CD8-positive, alpha-beta memory T cell (primary cell): Measurements from ENCODE around the gene MDN1. TPM values are rescaled to one million over a fixed set of nuclear protein-coding genes. Genes with fewer than 3 reads are reported as not detected.

Experiments
- CTCF ChIA-PET: fragments of 350-600 bp; sonication (Branson Sonifier 250); formaldehyde crosslinking; loops from one replicate; lab custom pipeline; 2021; ENCODE audit warnings: antibody characterized with exemption; lab: Charles Lee
- POLR2A ChIA-PET: fragments of 350-600 bp; sonication (Branson Sonifier 250); formaldehyde crosslinking; loops from one replicate; lab custom pipeline; 2021; ENCODE audit warnings: antibody characterized with exemption; lab: Charles Lee
- DNase-seq, 5 donors: peaks; one replicate each; pipeline versions ENCODE4 v3.0.0 to v3.0.0-alpha.2; 2020 to 2022; ENCODE audit warnings: mixed read lengths in 1 of 5
- H3K27ac ChIP-seq: one replicate; pipeline ENCODE4 v1.7.0; 2013; ENCODE audit warnings: low read depth, mild to moderate bottlenecking, low read length, moderate library complexity
- H3K27me3 ChIP-seq: 2 replicates; pipeline ENCODE4 v1.7.0; 2013; ENCODE audit warnings: low read length, mild to moderate bottlenecking; ENCODE audit not compliant: insufficient read depth, poor library complexity, severe bottlenecking
- H3K36me3 ChIP-seq: 2 replicates; pipeline ENCODE4 v1.7.0; 2013; ENCODE audit warnings: mild to moderate bottlenecking, low read length, moderate library complexity; ENCODE audit not compliant: insufficient read depth
- H3K4me1 ChIP-seq: 2 replicates; pipeline ENCODE4 v1.7.0; 2013; ENCODE audit warnings: mild to moderate bottlenecking, low read length, moderate library complexity; ENCODE audit not compliant: insufficient read depth
- H3K4me3 ChIP-seq: 2 replicates; pipeline ENCODE4 v1.7.0; 2013; ENCODE audit warnings: mild to moderate bottlenecking, low read length
- H3K9me3 ChIP-seq: 2 replicates; pipeline ENCODE4 v1.7.0; 2013; ENCODE audit warnings: mild to moderate bottlenecking, low read length
- H3K27ac Mint-ChIP-seq, 8 donors: one replicate each; pipeline ENCODE4 v1.8.0; 2020 to 2021; ENCODE audit warnings: mixed read lengths in 8 of 8, mild to moderate bottlenecking in 6 of 8, inconsistent platforms in 3 of 8, moderate library complexity in 3 of 8
- H3K27me3 Mint-ChIP-seq, 2 donors: one replicate each; pipeline ENCODE4 v1.8.0; 2020 to 2021; ENCODE audit warnings: mixed read lengths in 2 of 2, mild to moderate bottlenecking in 1 of 2, moderate library complexity in 1 of 2
- H3K36me3 Mint-ChIP-seq, 3 donors: one replicate each; pipeline ENCODE4 v1.8.0; 2020 to 2021; ENCODE audit warnings: mixed read lengths in 3 of 3, inconsistent platforms in 1 of 3, mild to moderate bottlenecking in 1 of 3
- H3K4me1 Mint-ChIP-seq, 3 donors: one replicate each; pipeline ENCODE4 v1.8.0; 2020 to 2021; ENCODE audit warnings: mixed read lengths in 3 of 3, inconsistent platforms in 1 of 3, mild to moderate bottlenecking in 1 of 3
- H3K4me3 Mint-ChIP-seq, 7 donors: one replicate each; pipeline ENCODE4 v1.8.0; 2020 to 2021; ENCODE audit warnings: mixed read lengths in 7 of 7, mild to moderate bottlenecking in 6 of 7, moderate library complexity in 4 of 7, inconsistent platforms in 2 of 7
- H3K9me3 Mint-ChIP-seq, 5 donors: one replicate each; pipeline ENCODE4 v1.8.0; 2020 to 2022; ENCODE audit warnings: mixed read lengths in 5 of 5, mild to moderate bottlenecking in 3 of 5, moderate library complexity in 2 of 5, inconsistent platforms in 1 of 5
- polyA plus RNA-seq: library from polyadenylated mRNA; unstranded; fragments of 300-500 nt; fragmentation: Illumina TruSeq; gene quantifications from one replicate; pipeline ENCODE4 v1.2.3, GENCODE V29; 2021
- total RNA-seq, 2 experiments: library from RNA; stranded (reverse); gene quantifications; one replicate each; pipeline ENCODE4 v1.2.3, GENCODE V29; 2021

Gene MDN1
- total and polyA plus RNA-seq, 3 experiments from 2014 or later, result 8.6 to 63.6 (median 63.3) TPM

GRCh38 chr6:89777455-89777854 is 42.1 kb downstream of the MDN1 start:
- peaks cover 9% of the 10 kb centered on the region for H3K36me3 ChIP-seq
- no peaks in the 10 kb centered on the region for H3K9me3 ChIP-seq
- no peak overlapping the region for H3K27ac ChIP-seq
- Mint-ChIP-seq H3K4me3 (no peak overlapping the region), H3K27ac (peak overlapping the region in 1 of 8 donors; percentile 5), H3K27me3 (no peaks in the 10 kb centered on the region), H3K9me3 (no peaks in the 10 kb centered on the region), H3K4me1 (no peaks in the 10 kb centered on the region), H3K36me3 (peaks cover 18 to 78% (median 27%) of the 10 kb centered on the region in 3 donors)
- no peak for DNase-seq
- ChIA-PET POLR2A (no interaction called here), CTCF (no interaction called here)
- no peaks in the 10 kb centered on the region for H3K4me1 ChIP-seq
- no peaks in the 10 kb centered on the region for H3K27me3 ChIP-seq
- no peak overlapping the region for H3K4me3 ChIP-seq

GRCh38 chr6:89776583-89777233 is 42.9 kb downstream of the MDN1 start:
- POLR2A ChIA-PET, result no interaction called here
- DNase-seq, result no peak
- H3K9me3 ChIP-seq, result no peaks in the 10 kb centered on the region
- H3K36me3 ChIP-seq, result peaks cover 9% of the 10 kb centered on the region
- no peaks in the 10 kb centered on the region for H3K27me3 Mint-ChIP-seq
- no peaks in the 10 kb centered on the region for H3K4me1 Mint-ChIP-seq
- no peaks in the 10 kb centered on the region for H3K9me3 Mint-ChIP-seq
- H3K4me3 ChIP-seq, result no peak overlapping the region
- no peak overlapping the region for H3K27ac Mint-ChIP-seq
- peaks cover 18 to 80% (median 28%) of the 10 kb centered on the region in 3 donors for H3K36me3 Mint-ChIP-seq
- no peaks in the 10 kb centered on the region for H3K27me3 ChIP-seq
- no peaks in the 10 kb centered on the region for H3K4me1 ChIP-seq
- no peak overlapping the region for H3K4me3 Mint-ChIP-seq
- H3K27ac ChIP-seq, result no peak overlapping the region
- CTCF ChIA-PET, result no interaction called here

- CTCF ChIA-PET, result no interaction called here
- peak overlapping the region in 1 of 8 donors; percentile 14 for H3K27ac Mint-ChIP-seq
- no peak for DNase-seq
- no peaks in the 10 kb centered on the region for H3K27me3 Mint-ChIP-seq
- peaks cover 12 to 81% (median 28%) of the 10 kb centered on the region in 3 donors for H3K36me3 Mint-ChIP-seq
- Histone ChIP-seq H3K36me3 (peaks cover 8% of the 10 kb centered on the region), H3K27me3 (no peaks in the 10 kb centered on the region), H3K27ac (no peak overlapping the region), H3K4me3 (no peak overlapping the region), H3K9me3 (no peaks in the 10 kb centered on the region), H3K4me1 (no peaks in the 10 kb centered on the region)
- no peak overlapping the region for H3K4me3 Mint-ChIP-seq
- H3K4me1 Mint-ChIP-seq, result no peaks in the 10 kb centered on the region
- POLR2A ChIA-PET, result no interaction called here
- H3K9me3 Mint-ChIP-seq, result no peaks in the 10 kb centered on the region
Measured at GRCh38 chr6:89775150-89775549, 44.4 kb downstream of the MDN1 start.

- Mint-ChIP-seq H3K27ac (no peak overlapping the region), H3K27me3 (no peaks in the 10 kb centered on the region), H3K4me3 (no peak overlapping the region), H3K36me3 (peaks cover 5 to 79% (median 24%) of the 10 kb centered on the region in 3 donors), H3K9me3 (no peaks in the 10 kb centered on the region), H3K4me1 (no peaks in the 10 kb centered on the region)
- ChIA-PET CTCF (no interaction called here), POLR2A (no interaction called here)
- H3K4me3 ChIP-seq, result no peak overlapping the region
- no peak overlapping the region for H3K27ac ChIP-seq
- peaks cover 12% of the 10 kb centered on the region for H3K36me3 ChIP-seq
- H3K9me3 ChIP-seq, result no peaks in the 10 kb centered on the region
- no peaks in the 10 kb centered on the region for H3K4me1 ChIP-seq
- no peak for DNase-seq
- no peaks in the 10 kb centered on the region for H3K27me3 ChIP-seq
Measured at GRCh38 chr6:89769572-89769971, 50.0 kb downstream of the MDN1 start.

GRCh38 chr6:89768324-89768723 is 51.3 kb downstream of the MDN1 start:
- Histone ChIP-seq H3K36me3 (peaks cover 12% of the 10 kb centered on the region), H3K27ac (no peak overlapping the region), H3K4me3 (no peak overlapping the region), H3K9me3 (no peaks in the 10 kb centered on the region), H3K4me1 (no peaks in the 10 kb centered on the region), H3K27me3 (no peaks in the 10 kb centered on the region)
- Mint-ChIP-seq H3K9me3 (no peaks in the 10 kb centered on the region), H3K27me3 (no peaks in the 10 kb centered on the region), H3K4me3 (no peak overlapping the region), H3K4me1 (no peaks in the 10 kb centered on the region), H3K36me3 (peaks cover 7 to 73% (median 27%) of the 10 kb centered on the region in 3 donors), H3K27ac (no peak overlapping the region)
- ChIA-PET CTCF (no interaction called here), POLR2A (no interaction called here)
- no peak for DNase-seq

- Histone ChIP-seq H3K27ac (no peak overlapping the region), H3K4me3 (no peak overlapping the region), H3K4me1 (no peaks in the 10 kb centered on the region), H3K9me3 (no peaks in the 10 kb centered on the region), H3K27me3 (no peaks in the 10 kb centered on the region), H3K36me3 (peaks cover 7% of the 10 kb centered on the region)
- Mint-ChIP-seq H3K4me1 (peaks cover 0 to 4% (median 0%) of the 10 kb centered on the region in 3 donors), H3K36me3 (peaks cover 11 to 69% (median 23%) of the 10 kb centered on the region in 3 donors), H3K27ac (no peak overlapping the region), H3K9me3 (no peaks in the 10 kb centered on the region), H3K27me3 (no peaks in the 10 kb centered on the region), H3K4me3 (no peak overlapping the region)
- ChIA-PET CTCF (no interaction called here), POLR2A (interaction anchor here (0.6 kb wide), 1 partner anchor 31 kb away, joined by 3 read pairs; no protein-coding TSS in a partner anchor)
- no peak for DNase-seq
Measured at GRCh38 chr6:89763550-89763949, 56.0 kb downstream of the MDN1 start.

- no peaks in the 10 kb centered on the region for H3K27me3 ChIP-seq
- no peaks in the 10 kb centered on the region for H3K27me3 Mint-ChIP-seq
- peaks cover 22 to 76% (median 27%) of the 10 kb centered on the region in 3 donors for H3K36me3 Mint-ChIP-seq
- H3K9me3 Mint-ChIP-seq, result no peaks in the 10 kb centered on the region
- H3K27ac Mint-ChIP-seq, result peak overlapping the region in 1 of 8 donors; percentile 15
- H3K27ac ChIP-seq, result no peak overlapping the region
- no peak overlapping the region for H3K4me3 ChIP-seq
- no peaks in the 10 kb centered on the region for H3K4me1 ChIP-seq
- CTCF ChIA-PET, result no interaction called here
- H3K9me3 ChIP-seq, result no peaks in the 10 kb centered on the region
- peaks cover 0 to 4% (median 0%) of the 10 kb centered on the region in 3 donors for H3K4me1 Mint-ChIP-seq
- POLR2A ChIA-PET, result no interaction called here
- H3K36me3 ChIP-seq, result peaks cover 31% of the 10 kb centered on the region
- H3K4me3 Mint-ChIP-seq, result no peak overlapping the region
- DNase-seq, result no peak
Measured at GRCh38 chr6:89758830-89759229, 60.8 kb downstream of the MDN1 start.

- Histone ChIP-seq H3K27ac (no peak overlapping the region), H3K4me1 (no peaks in the 10 kb centered on the region), H3K36me3 (peaks cover 33% of the 10 kb centered on the region), H3K9me3 (no peaks in the 10 kb centered on the region), H3K27me3 (no peaks in the 10 kb centered on the region), H3K4me3 (no peak overlapping the region)
- POLR2A ChIA-PET, result no interaction called here
- no peak overlapping the region for H3K27ac Mint-ChIP-seq
- H3K9me3 Mint-ChIP-seq, result no peaks in the 10 kb centered on the region
- DNase-seq, result no peak
- CTCF ChIA-PET, result no interaction called here
- H3K4me1 Mint-ChIP-seq, result no peaks in the 10 kb centered on the region
- H3K36me3 Mint-ChIP-seq, result peaks cover 16 to 87% (median 20%) of the 10 kb centered on the region in 3 donors
- H3K4me3 Mint-ChIP-seq, result no peak overlapping the region
- no peaks in the 10 kb centered on the region for H3K27me3 Mint-ChIP-seq
Measured at GRCh38 chr6:89750338-89750737, 69.3 kb downstream of the MDN1 start.
